Measurements from ENCODE around the gene HS2ST1. TPM values are rescaled to one million over a fixed set of nuclear protein-coding genes. Genes with fewer than 3 reads are reported as not detected.

The HS2ST1 gene
- total and polyA plus RNA-seq, 8 donors: 22.5 to 92.2 (median 70.7) TPM

GRCh38 chr1:87132284-87132870, 217.9 kb downstream of the HS2ST1 start:
- DNase-seq (no peak), ATAC-seq (peak; percentile 34)
- no peaks in the 10 kb centered on the region for H3K36me3 ChIP-seq
- H3K27me3 ChIP-seq: peaks cover 0 to 9% of the 10 kb centered on the region in 2 donors
- no peaks in the 10 kb centered on the region for H3K9me3 ChIP-seq
- TF ChIP-seq, protein P1, sequence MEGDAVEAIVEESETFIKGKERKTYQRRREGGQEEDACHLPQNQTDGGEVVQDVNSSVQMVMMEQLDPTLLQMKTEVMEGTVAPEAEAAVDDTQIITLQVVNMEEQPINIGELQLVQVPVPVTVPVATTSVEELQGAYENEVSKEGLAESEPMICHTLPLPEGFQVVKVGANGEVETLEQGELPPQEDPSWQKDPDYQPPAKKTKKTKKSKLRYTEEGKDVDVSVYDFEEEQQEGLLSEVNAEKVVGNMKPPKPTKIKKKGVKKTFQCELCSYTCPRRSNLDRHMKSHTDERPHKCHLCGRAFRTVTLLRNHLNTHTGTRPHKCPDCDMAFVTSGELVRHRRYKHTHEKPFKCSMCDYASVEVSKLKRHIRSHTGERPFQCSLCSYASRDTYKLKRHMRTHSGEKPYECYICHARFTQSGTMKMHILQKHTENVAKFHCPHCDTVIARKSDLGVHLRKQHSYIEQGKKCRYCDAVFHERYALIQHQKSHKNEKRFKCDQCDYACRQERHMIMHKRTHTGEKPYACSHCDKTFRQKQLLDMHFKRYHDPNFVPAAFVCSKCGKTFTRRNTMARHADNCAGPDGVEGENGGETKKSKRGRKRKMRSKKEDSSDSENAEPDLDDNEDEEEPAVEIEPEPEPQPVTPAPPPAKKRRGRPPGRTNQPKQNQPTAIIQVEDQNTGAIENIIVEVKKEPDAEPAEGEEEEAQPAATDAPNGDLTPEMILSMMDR (IDR thresholded peaks at IDR 0.05): no peak
- H3K27ac ChIP-seq: no peak overlapping the region
- intact Hi-C loops (cut with DNase I): no loop called here
- peaks cover 4 to 9% of the 10 kb centered on the region in 2 donors for H3K4me1 ChIP-seq
- H3K4me3 ChIP-seq: peak overlapping the region; percentile 15 to 25

DNA sequence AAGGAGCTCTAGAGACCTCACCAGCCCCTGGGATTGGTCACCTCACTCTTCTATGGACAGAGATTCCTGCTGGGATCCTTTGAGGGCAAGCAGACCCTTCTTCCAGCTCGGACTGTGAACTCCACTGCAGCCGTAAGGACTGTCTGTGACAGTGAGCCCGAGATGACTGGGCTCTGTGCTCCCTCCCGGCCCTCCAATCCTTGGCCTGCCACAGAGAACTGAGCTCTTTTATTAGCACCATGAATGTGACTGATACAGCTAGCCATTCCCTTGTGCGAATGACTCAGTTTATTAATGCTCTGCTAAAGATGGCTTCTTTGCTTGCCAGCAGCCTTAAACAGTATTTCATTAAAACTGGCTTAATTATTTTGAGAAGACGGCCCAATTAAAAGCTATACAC, 219.6 kb downstream of the HS2ST1 start:
- peak overlapping the region in 1 of 2 donors; percentile 7 for H3K27ac ChIP-seq
- H3K36me3 ChIP-seq: no peaks in the 10 kb centered on the region
- H3K27me3 ChIP-seq: peaks cover 0 to 9% of the 10 kb centered on the region in 2 donors
- DNase-seq: no peak
- H3K4me1 ChIP-seq: peaks cover 4 to 9% of the 10 kb centered on the region in 2 donors
- no peaks in the 10 kb centered on the region for H3K9me3 ChIP-seq
- TF ChIP-seq, protein P1 (IDR thresholded peaks at IDR 0.05): no peak
- intact Hi-C loops (cut with DNase I): no loop called here
- ATAC-seq: no peak
- H3K4me3 ChIP-seq: no peak overlapping the region

GRCh38 chr1:87134625-87135328, 220.3 kb downstream of the HS2ST1 start:
- no peaks in the 10 kb centered on the region for H3K36me3 ChIP-seq
- H3K9me3 ChIP-seq: no peaks in the 10 kb centered on the region
- H3K27ac ChIP-seq: peak overlapping the region in 1 of 2 donors; percentile 39
- peaks cover 4 to 9% of the 10 kb centered on the region in 2 donors for H3K4me1 ChIP-seq
- H3K4me3 ChIP-seq: no peak overlapping the region
- TF ChIP-seq, protein P1 (IDR thresholded peaks at IDR 0.05): no peak
- intact Hi-C loops (cut with DNase I): no loop called here
- no peak for ATAC-seq
- H3K27me3 ChIP-seq: peaks cover 0 to 9% of the 10 kb centered on the region in 2 donors
- DNase-seq: no peak

DNA sequence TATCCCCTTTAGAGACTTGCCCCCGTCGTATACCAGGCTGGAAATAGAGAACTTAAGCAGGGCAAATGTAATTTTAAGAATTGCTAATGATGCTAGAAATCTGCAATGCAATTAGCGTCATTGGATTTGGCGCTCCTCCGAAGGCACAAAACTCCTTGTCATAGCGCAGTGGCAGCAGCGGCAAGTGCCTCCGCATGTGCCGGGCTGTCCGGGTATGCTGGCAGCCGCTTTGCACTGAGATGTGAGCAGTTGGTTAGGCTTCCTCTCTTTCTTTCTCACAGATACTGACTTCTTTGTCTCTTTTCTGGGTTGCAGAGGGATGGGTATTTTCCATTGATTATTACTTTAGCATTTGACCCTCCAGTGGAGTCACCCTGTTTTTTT, 220.9 kb downstream of the HS2ST1 start:
- no peak overlapping the region for H3K4me3 ChIP-seq
- intact Hi-C loops (cut with DNase I): no loop called here
- no peak for ATAC-seq
- no peaks in the 10 kb centered on the region for H3K9me3 ChIP-seq
- H3K27me3 ChIP-seq: peaks cover 0 to 9% of the 10 kb centered on the region in 2 donors
- no peak overlapping the region for H3K27ac ChIP-seq
- no peaks in the 10 kb centered on the region for H3K36me3 ChIP-seq
- peaks cover 4 to 9% of the 10 kb centered on the region in 2 donors for H3K4me1 ChIP-seq
- TF ChIP-seq, protein P1 (IDR thresholded peaks at IDR 0.05): no peak
- DNase-seq: no peak

GRCh38 chr1:87136607-87137341, 222.3 kb downstream of the HS2ST1 start:
- no peak for ATAC-seq
- intact Hi-C loops (cut with DNase I): no loop called here

More at GRCh38 chr1:87136607-87137341, 222.3 kb downstream of the HS2ST1 start:
- Histone ChIP-seq H3K27ac (no peak overlapping the region), H3K4me3 (no peak overlapping the region), H3K9me3 (no peaks in the 10 kb centered on the region), H3K27me3 (peaks cover 0 to 9% of the 10 kb centered on the region in 2 donors), H3K36me3 (no peaks in the 10 kb centered on the region), H3K4me1 (peaks cover 4 to 9% of the 10 kb centered on the region in 2 donors)
- no peak for DNase-seq
- TF ChIP-seq, protein P1 (IDR thresholded peaks at IDR 0.05): no peak
